ENCODE results near the gene WNT9A.

DNA sequence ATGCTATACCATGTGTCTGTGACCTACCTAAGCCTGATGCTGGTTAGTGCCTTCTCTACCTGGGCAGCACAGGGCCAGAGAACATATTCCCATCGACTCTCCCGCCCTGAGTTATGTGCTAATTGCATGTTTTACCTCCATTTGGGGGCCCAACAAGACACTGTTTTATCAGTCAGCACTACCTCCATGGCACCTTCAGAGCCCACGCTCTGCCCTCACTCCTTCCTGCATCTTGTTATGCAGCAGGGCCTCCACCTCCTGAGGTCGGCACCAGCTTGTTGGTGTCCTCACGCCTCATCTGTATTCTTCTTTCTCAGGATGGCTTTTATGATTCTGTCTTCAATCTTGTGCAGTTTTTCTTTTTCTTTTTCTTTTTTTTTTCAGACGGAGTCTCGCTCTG, 11.9 kb downstream of the WNT9A start:
- TF ChIP-seq SRSF1 (IDR thresholded peaks at IDR 0.05; ENCODE audit: low read depth, low read length) (no peak), ETV6 (IDR thresholded peaks at IDR 0.05; ENCODE audit: borderline replicate concordance in 1 of 2, low read depth in 2 of 2, low read length in 1 of 2) (no peak), ETV6 (CRISPR knock-in tag; IDR thresholded peaks at IDR 0.05; ENCODE audit: borderline replicate concordance) (no peak), MAFK (IDR thresholded peaks at IDR 0.05; ENCODE audit: low read length) (no peak), RBM22 (IDR thresholded peaks at IDR 0.05; ENCODE audit: low read depth, low read length, poor library complexity, severe bottlenecking) (no peak)
- TF ChIP-seq, protein P1, sequence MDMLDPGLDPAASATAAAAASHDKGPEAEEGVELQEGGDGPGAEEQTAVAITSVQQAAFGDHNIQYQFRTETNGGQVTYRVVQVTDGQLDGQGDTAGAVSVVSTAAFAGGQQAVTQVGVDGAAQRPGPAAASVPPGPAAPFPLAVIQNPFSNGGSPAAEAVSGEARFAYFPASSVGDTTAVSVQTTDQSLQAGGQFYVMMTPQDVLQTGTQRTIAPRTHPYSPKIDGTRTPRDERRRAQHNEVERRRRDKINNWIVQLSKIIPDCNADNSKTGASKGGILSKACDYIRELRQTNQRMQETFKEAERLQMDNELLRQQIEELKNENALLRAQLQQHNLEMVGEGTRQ (CRISPR knock-in tag; IDR thresholded peaks at IDR 0.05) = no peak
- TF ChIP-seq, protein P2, sequence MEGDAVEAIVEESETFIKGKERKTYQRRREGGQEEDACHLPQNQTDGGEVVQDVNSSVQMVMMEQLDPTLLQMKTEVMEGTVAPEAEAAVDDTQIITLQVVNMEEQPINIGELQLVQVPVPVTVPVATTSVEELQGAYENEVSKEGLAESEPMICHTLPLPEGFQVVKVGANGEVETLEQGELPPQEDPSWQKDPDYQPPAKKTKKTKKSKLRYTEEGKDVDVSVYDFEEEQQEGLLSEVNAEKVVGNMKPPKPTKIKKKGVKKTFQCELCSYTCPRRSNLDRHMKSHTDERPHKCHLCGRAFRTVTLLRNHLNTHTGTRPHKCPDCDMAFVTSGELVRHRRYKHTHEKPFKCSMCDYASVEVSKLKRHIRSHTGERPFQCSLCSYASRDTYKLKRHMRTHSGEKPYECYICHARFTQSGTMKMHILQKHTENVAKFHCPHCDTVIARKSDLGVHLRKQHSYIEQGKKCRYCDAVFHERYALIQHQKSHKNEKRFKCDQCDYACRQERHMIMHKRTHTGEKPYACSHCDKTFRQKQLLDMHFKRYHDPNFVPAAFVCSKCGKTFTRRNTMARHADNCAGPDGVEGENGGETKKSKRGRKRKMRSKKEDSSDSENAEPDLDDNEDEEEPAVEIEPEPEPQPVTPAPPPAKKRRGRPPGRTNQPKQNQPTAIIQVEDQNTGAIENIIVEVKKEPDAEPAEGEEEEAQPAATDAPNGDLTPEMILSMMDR (IDR thresholded peaks at IDR 0.05 in 2 of 3, conservative IDR thresholded peaks at IDR 0.05 in 1 of 3; ENCODE audit: insufficient read depth in 2 of 3, low read depth in 1 of 3, low read length in 3 of 3) = no peak
- TF ChIP-seq, protein P3, sequence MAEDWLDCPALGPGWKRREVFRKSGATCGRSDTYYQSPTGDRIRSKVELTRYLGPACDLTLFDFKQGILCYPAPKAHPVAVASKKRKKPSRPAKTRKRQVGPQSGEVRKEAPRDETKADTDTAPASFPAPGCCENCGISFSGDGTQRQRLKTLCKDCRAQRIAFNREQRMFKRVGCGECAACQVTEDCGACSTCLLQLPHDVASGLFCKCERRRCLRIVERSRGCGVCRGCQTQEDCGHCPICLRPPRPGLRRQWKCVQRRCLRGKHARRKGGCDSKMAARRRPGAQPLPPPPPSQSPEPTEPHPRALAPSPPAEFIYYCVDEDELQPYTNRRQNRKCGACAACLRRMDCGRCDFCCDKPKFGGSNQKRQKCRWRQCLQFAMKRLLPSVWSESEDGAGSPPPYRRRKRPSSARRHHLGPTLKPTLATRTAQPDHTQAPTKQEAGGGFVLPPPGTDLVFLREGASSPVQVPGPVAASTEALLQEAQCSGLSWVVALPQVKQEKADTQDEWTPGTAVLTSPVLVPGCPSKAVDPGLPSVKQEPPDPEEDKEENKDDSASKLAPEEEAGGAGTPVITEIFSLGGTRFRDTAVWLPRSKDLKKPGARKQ (CRISPR knock-in tag; IDR thresholded peaks at IDR 0.05) = no peak
- TF ChIP-seq, protein P4, sequence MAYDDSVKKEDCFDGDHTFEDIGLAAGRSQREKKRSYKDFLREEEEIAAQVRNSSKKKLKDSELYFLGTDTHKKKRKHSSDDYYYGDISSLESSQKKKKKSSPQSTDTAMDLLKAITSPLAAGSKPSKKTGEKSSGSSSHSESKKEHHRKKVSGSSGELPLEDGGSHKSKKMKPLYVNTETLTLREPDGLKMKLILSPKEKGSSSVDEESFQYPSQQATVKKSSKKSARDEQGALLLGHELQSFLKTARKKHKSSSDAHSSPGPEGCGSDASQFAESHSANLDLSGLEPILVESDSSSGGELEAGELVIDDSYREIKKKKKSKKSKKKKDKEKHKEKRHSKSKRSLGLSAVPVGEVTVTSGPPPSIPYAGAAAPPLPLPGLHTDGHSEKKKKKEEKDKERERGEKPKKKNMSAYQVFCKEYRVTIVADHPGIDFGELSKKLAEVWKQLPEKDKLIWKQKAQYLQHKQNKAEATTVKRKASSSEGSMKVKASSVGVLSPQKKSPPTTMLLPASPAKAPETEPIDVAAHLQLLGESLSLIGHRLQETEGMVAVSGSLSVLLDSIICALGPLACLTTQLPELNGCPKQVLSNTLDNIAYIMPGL (CRISPR knock-in tag; IDR thresholded peaks at IDR 0.05) = no peak
